HepG2 (cell line): ENCODE results near the gene PELO. TPM values are rescaled to one million over a fixed set of nuclear protein-coding genes. Genes with fewer than 3 reads are reported as not detected.

Source experiments
- ADNP ChIP-seq: sonication (generic); formaldehyde crosslinking; IDR thresholded peaks from 2 replicates; pipeline ENCODE4 v1.4.0; 2020; ENCODE audit warnings: missing genetic modification reagents
- ARNT2 ChIP-seq: sonication (generic); formaldehyde crosslinking; IDR thresholded peaks from 2 replicates; pipeline ENCODE4 v1.8.0; 2022; ENCODE audit warnings: mild to moderate bottlenecking, low read depth, missing genetic modification reagents, moderate library complexity
- CHD4 ChIP-seq: fragments of 200-600 bp; sonication (generic); IDR thresholded peaks from 2 replicates; pipeline ENCODE4 v1.7.0; 2017; ENCODE audit warnings: mild to moderate bottlenecking, low read length, borderline replicate concordance
- FOXM1 ChIP-seq: sonication (generic); formaldehyde crosslinking; IDR thresholded peaks from 2 replicates; pipeline ENCODE4 v1.5.0; 2020; ENCODE audit warnings: missing genetic modification reagents
- KMT2B ChIP-seq: IDR thresholded peaks from 2 replicates; pipeline ENCODE4 v1.6.1; 2016; ENCODE audit warnings: missing genetic modification reagents, missing compliant biosample characterization
- MED1 ChIP-seq: sonication (generic); formaldehyde crosslinking; IDR thresholded peaks from 2 replicates; pipeline ENCODE4 v1.4.0; 2020; ENCODE audit warnings: missing genetic modification reagents
- NR1H2 ChIP-seq: sonication (generic); formaldehyde crosslinking; IDR thresholded peaks from 2 replicates; pipeline ENCODE4 v1.8.1; 2022; ENCODE audit warnings: low read depth, missing genetic modification reagents, borderline replicate concordance
- POLR2AphosphoS5 ChIP-seq: IDR thresholded peaks from 2 replicates; pipeline ENCODE4 v1.6.1; 2012; ENCODE audit warnings: low read depth, low read length
- RBM39 ChIP-seq: fragments of 200-400 bp; formaldehyde crosslinking; IDR thresholded peaks from one replicate; pipeline ENCODE4 v1.6.1; 2018; ENCODE audit warnings: antibody characterized with exemption, mild to moderate bottlenecking, low read depth, low read length; ENCODE audit not compliant: poor library complexity, severe bottlenecking
- RFX5 ChIP-seq: IDR thresholded peaks from 2 replicates; pipeline ENCODE4 v1.6.1; 2011; ENCODE audit warnings: low read depth, low read length, improper control_type of control experiment
- RNF2 ChIP-seq: fragments of 450-650 bp; conservative IDR thresholded peaks from 2 replicates; pipeline ENCODE4 v1.6.1; 2016; ENCODE audit warnings: low read depth
- SNRNP70 ChIP-seq: fragments of 200-400 bp; formaldehyde crosslinking; IDR thresholded peaks from 2 replicates; pipeline ENCODE4 v1.6.1; 2017; ENCODE audit warnings: mild to moderate bottlenecking, low read depth, low read length, moderate library complexity
- SP4 ChIP-seq: sonication (generic); formaldehyde crosslinking; IDR thresholded peaks from 2 replicates; pipeline ENCODE4 v1.8.1; 2023; ENCODE audit warnings: mild to moderate bottlenecking, missing genetic modification reagents
- TGIF2 ChIP-seq: IDR thresholded peaks from 2 replicates; pipeline ENCODE4 v1.6.1; 2016; ENCODE audit warnings: control low read depth, missing compliant biosample characterization
- TOPORS ChIP-seq: sonication (generic); formaldehyde crosslinking; IDR thresholded peaks from 2 replicates; pipeline ENCODE4 v1.8.0; 2023; ENCODE audit warnings: mild to moderate bottlenecking, missing genetic modification reagents
- YY1 ChIP-seq: IDR thresholded peaks from 2 replicates; pipeline ENCODE4 v1.6.1; 2011; ENCODE audit warnings: low read length, low read depth, moderate library complexity, mild to moderate bottlenecking; ENCODE audit not compliant: insufficient read depth, insufficient replicate concordance
- ZBTB38 ChIP-seq: sonication (generic); formaldehyde crosslinking; IDR thresholded peaks from 2 replicates; pipeline ENCODE4 v1.5.1; 2020; ENCODE audit warnings: mild to moderate bottlenecking, missing genetic modification reagents
- ZNF484 ChIP-seq: sonication (generic); formaldehyde crosslinking; IDR thresholded peaks from 2 replicates; pipeline ENCODE4 v1.5.1; 2020; ENCODE audit warnings: mild to moderate bottlenecking, low read depth, missing genetic modification reagents, borderline replicate concordance
- ZNF496 ChIP-seq: sonication (generic); formaldehyde crosslinking; IDR thresholded peaks from 2 replicates; pipeline ENCODE4 v1.8.1; 2023; ENCODE audit warnings: mild to moderate bottlenecking, moderate library complexity, missing genetic modification reagents; ENCODE audit not compliant: insufficient replicate concordance
- ZNF780A ChIP-seq: sonication (generic); formaldehyde crosslinking; IDR thresholded peaks from 2 replicates; pipeline ENCODE4 v1.8.0; 2022; ENCODE audit warnings: mild to moderate bottlenecking, missing genetic modification reagents, moderate library complexity
- ZNF883 ChIP-seq: sonication (generic); formaldehyde crosslinking; IDR thresholded peaks from 2 replicates; pipeline ENCODE4 v1.5.1; 2020; ENCODE audit warnings: mild to moderate bottlenecking, missing genetic modification reagents; ENCODE audit errors: not compliant biosample characterization
- ZNF891 ChIP-seq: sonication (generic); formaldehyde crosslinking; IDR thresholded peaks from 2 replicates; pipeline ENCODE4 v1.5.0; 2020; ENCODE audit warnings: mild to moderate bottlenecking, missing genetic modification reagents
- polyA plus RNA-seq, 8 experiments: library from polyadenylated mRNA; depleted of rRNA in 3 of 8; stranded (reverse) in 7 of 8; unstranded in 1 of 8; fragments of >200 nt; fragmentation: Illumina TruSeq in 4 of 8; extraction: Trizol in 4 of 8; gene quantifications; 2 replicates each; pipeline versions ENCODE4 v1.2.1 to v1.2.3, GENCODE V29; 2011 to 2016; ENCODE audit warnings: low read depth in 4 of 8, missing spikeins in 1 of 8, mixed read lengths in 1 of 8; ENCODE audit not compliant: insufficient read depth in 1 of 8
- total RNA-seq, 5 experiments: library from RNA; depleted of rRNA; stranded (reverse); fragments of >200 nt; fragmentation: Illumina TruSeq; extraction: Trizol; gene quantifications; 2 replicates each; pipeline ENCODE4 v1.2.3, GENCODE V29; 2016; ENCODE audit warnings: low read depth in 1 of 5
- TF ChIP-seq, protein P1 (sequence below): IDR thresholded peaks from 2 replicates; pipeline ENCODE4 v1.6.1; 2016; ENCODE audit warnings: missing compliant biosample characterization, missing genetic modification reagents, borderline replicate concordance
- TF ChIP-seq, protein P2 (sequence below), 2 experiments: sonication (generic) in 1 of 2; formaldehyde crosslinking in 1 of 2; IDR thresholded peaks; 2 replicates each; pipeline versions ENCODE4 v1.5.1 to v1.6.1; 2011 to 2020; ENCODE audit warnings: borderline replicate concordance in 1 of 2, low read depth in 1 of 2, low read length in 1 of 2, mild to moderate bottlenecking in 1 of 2, missing genetic modification reagents in 1 of 2, moderate library complexity in 1 of 2
- TF ChIP-seq, protein P3 (sequence below): sonication (generic); formaldehyde crosslinking; IDR thresholded peaks from 2 replicates; pipeline ENCODE4 v1.9.0; 2022; ENCODE audit warnings: low read depth, missing genetic modification reagents

Gene PELO
- total and polyA plus RNA-seq, 2 of the 13 experiments (the other 11 are each of a cell fraction or from before 2014, with no cell fraction given): 19.0 to 23.9 TPM

DNA sequence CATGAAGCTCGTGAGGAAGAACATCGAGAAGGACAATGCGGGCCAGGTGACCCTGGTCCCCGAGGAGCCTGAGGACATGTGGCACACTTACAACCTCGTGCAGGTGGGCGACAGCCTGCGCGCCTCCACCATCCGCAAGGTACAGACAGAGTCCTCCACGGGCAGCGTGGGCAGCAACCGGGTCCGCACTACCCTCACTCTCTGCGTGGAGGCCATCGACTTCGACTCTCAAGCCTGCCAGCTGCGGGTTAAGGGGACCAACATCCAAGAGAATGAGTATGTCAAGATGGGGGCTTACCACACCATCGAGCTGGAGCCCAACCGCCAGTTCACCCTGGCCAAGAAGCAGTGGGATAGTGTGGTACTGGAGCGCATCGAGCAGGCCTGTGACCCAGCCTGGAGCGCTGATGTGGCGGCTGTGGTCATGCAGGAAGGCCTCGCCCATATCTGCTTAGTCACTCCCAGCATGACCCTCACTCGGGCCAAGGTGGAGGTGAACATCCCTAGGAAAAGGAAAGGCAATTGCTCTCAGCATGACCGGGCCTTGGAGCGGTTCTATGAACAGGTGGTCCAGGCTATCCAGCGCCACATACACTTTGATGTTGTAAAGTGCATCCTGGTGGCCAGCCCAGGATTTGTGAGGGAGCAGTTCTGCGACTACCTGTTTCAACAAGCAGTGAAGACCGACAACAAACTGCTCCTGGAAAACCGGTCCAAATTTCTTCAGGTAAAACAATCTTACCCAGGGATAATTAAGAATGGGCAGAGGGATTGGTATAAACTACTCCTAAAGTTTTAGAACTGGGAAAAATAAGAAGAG, 12.9 kb downstream of the PELO start (continued):
- TF ChIP-seq RBM39 (no peak), YY1 (no peak), MED1 (CRISPR knock-in tag) (peak; percentile 25; the same call in 1 of the 2 replicates), ZNF891 (CRISPR knock-in tag) (no peak), POLR2AphosphoS5 (0 out of 2 replicates have a peak, but pooled peaks have one; percentile 15), SP4 (no peak), ZNF883 (CRISPR knock-in tag) (peak; percentile 14), ARNT2 (CRISPR knock-in tag) (no peak), SNRNP70 (no peak), TOPORS (CRISPR knock-in tag) (no peak; the same call in 1 of the 2 replicates), ZNF780A (CRISPR knock-in tag) (no peak), RFX5 (no peak), ZBTB38 (peak; percentile 67), FOXM1 (no peak), CHD4 (no peak), ZNF484 (no peak), ADNP (CRISPR knock-in tag) (no peak), ZNF496 (no peak), NR1H2 (CRISPR knock-in tag) (peak; percentile 69; the same call in 1 of the 2 replicates), KMT2B (no peak), RNF2 (0 out of 2 replicates have a peak, but pooled peaks have one; percentile 13), TGIF2 (no peak)
- TF ChIP-seq, protein P1, sequence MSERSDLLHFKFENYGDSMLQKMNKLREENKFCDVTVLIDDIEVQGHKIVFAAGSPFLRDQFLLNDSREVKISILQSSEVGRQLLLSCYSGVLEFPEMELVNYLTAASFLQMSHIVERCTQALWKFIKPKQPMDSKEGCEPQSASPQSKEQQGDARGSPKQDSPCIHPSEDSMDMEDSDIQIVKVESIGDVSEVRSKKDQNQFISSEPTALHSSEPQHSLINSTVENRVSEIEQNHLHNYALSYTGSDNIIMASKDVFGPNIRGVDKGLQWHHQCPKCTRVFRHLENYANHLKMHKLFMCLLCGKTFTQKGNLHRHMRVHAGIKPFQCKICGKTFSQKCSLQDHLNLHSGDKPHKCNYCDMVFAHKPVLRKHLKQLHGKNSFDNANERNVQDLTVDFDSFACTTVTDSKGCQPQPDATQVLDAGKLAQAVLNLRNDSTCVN (CRISPR knock-in tag): no peak; the same call in 1 of the 2 replicates
- TF ChIP-seq, protein P2, sequence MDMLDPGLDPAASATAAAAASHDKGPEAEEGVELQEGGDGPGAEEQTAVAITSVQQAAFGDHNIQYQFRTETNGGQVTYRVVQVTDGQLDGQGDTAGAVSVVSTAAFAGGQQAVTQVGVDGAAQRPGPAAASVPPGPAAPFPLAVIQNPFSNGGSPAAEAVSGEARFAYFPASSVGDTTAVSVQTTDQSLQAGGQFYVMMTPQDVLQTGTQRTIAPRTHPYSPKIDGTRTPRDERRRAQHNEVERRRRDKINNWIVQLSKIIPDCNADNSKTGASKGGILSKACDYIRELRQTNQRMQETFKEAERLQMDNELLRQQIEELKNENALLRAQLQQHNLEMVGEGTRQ (IDR thresholded peaks at IDR 0.05; ENCODE audit: low read depth, low read length): no peak
- TF ChIP-seq, protein P2 (CRISPR knock-in tag; IDR thresholded peaks at IDR 0.05; ENCODE audit: borderline replicate concordance): 0 out of 2 replicates have a peak, but pooled peaks have one; percentile 29
- TF ChIP-seq, protein P3, sequence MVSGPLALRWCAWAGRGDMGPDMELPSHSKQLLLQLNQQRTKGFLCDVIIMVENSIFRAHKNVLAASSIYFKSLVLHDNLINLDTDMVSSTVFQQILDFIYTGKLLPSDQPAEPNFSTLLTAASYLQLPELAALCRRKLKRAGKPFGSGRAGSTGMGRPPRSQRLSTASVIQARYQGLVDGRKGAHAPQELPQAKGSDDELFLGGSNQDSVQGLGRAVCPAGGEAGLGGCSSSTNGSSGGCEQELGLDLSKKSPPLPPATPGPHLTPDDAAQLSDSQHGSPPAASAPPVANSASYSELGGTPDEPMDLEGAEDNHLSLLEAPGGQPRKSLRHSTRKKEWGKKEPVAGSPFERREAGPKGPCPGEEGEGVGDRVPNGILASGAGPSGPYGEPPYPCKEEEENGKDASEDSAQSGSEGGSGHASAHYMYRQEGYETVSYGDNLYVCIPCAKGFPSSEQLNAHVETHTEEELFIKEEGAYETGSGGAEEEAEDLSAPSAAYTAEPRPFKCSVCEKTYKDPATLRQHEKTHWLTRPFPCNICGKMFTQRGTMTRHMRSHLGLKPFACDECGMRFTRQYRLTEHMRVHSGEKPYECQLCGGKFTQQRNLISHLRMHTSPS (CRISPR knock-in tag): no peak
